Activated T-helper 1 cell treated with anti-CD3 and anti-CD28 coated beads, Interleukin-12 subunit alpha, Interleukin-12 subunit beta, Interleukin-2, Interleukin-4 antibody, amounts not matched to agents 30 ng/mL and 10 ng/mL and 1 ng/mL, durations not matched to agents 14 hours and 24 hours and 36 hours (primary cell): ENCODE results near the gene SYT10. TPM values are rescaled to one million over a fixed set of nuclear protein-coding genes. Genes with fewer than 3 reads are reported as not detected.
"Not testable (repeated sequence)": the region's sequence is repeated elsewhere in the genome, so short reads cannot be mapped to it uniquely, and the experiment has no call there.

Experiments
- DNase-seq: peaks from one replicate; pipeline ENCODE4 v3.0.0; 2021; ENCODE audit warnings: low spot score
- H3K27ac Mint-ChIP-seq: one replicate; pipeline ENCODE4 v1.8.0; 2021; ENCODE audit warnings: mild to moderate bottlenecking, mixed read lengths
- H3K27me3 Mint-ChIP-seq: one replicate; pipeline ENCODE4 v1.8.0; 2022; ENCODE audit warnings: mild to moderate bottlenecking, moderate library complexity, mixed read lengths; ENCODE audit not compliant: insufficient read depth
- H3K36me3 Mint-ChIP-seq: one replicate; pipeline ENCODE4 v1.8.0; 2021; ENCODE audit warnings: low read depth, mixed read lengths
- H3K4me1 Mint-ChIP-seq: one replicate; pipeline ENCODE4 v1.8.0; 2021; ENCODE audit warnings: low read depth, mixed read lengths
- H3K4me3 Mint-ChIP-seq: one replicate; pipeline ENCODE4 v1.8.0; 2021; ENCODE audit warnings: mild to moderate bottlenecking, moderate library complexity, mixed read lengths
- H3K9me3 Mint-ChIP-seq: one replicate; pipeline ENCODE4 v1.8.0; 2021; ENCODE audit warnings: mixed read lengths
- intact Hi-C: fragments of 100-400 bp; cut with micrococcal nuclease; formaldehyde crosslinking; loops from one replicate; pipeline ENCODE4 v1.15.1; 2024
- total RNA-seq: library from RNA; stranded (reverse); gene quantifications from 2 replicates; pipeline ENCODE4 v1.2.3, GENCODE V29; 2022

The SYT10 gene
- total RNA-seq, 1 donor from 2014 or later = not detected

DNA sequence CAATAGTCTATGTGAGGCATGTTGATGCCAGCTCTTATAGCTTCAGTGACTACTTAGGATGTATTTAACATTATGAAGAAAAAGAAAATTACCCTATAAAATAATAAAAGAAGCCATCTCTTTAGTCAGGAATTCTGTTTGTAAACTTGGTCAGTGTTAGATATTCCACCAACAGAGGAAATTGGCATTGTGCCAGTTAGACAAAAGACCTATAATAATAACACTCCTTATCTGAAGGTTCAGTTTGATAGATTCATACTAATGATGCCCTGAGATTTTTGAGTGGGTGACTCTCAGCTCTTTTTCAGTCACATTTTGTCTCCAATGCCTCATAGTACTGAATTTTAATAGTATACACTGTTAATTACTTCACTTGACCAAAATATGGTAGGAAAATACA, 6.6 kb downstream of the SYT10 start:
- Mint-ChIP-seq H3K27me3 (peaks cover 9% of the 10 kb centered on the region), H3K36me3 (no peaks in the 10 kb centered on the region), H3K9me3 (no peaks in the 10 kb centered on the region), H3K27ac (no peak overlapping the region), H3K4me1 (no peaks in the 10 kb centered on the region), H3K4me3 (no peak overlapping the region)
- no peak for DNase-seq
- intact Hi-C loops = no loop called here

DNA sequence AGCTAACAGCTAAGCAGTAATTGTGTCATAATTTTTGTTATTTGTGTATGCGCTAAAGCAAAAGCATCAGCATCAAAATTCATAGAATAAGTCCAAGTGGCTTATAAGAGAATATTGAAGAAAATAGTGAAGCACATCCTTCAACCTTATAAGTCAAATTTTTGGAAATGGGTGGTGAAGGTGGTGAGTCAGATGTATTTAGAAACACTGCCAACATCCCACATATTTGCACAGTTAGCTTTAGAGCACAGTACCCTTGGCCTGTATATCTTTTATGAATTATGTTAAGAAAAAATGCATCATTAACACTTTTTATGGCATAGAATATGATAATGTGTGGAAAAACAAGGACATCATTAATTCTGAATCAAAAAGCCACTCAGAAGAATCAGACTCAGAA, 8.0 kb downstream of the SYT10 start:
- H3K27ac Mint-ChIP-seq = no peak overlapping the region
- peaks cover under 1% of the 10 kb centered on the region for H3K27me3 Mint-ChIP-seq
- no peaks in the 10 kb centered on the region for H3K4me1 Mint-ChIP-seq
- no peaks in the 10 kb centered on the region for H3K36me3 Mint-ChIP-seq
- no peak overlapping the region for H3K4me3 Mint-ChIP-seq
- intact Hi-C loops = no loop called here
- no peak for DNase-seq
- H3K9me3 Mint-ChIP-seq = no peaks in the 10 kb centered on the region

- intact Hi-C loops = no loop called here
- no peak overlapping the region for H3K4me3 Mint-ChIP-seq
- DNase-seq = no peak
- no peaks in the 10 kb centered on the region for H3K9me3 Mint-ChIP-seq
- H3K36me3 Mint-ChIP-seq = no peaks in the 10 kb centered on the region
- no peaks in the 10 kb centered on the region for H3K27me3 Mint-ChIP-seq
- no peak overlapping the region for H3K27ac Mint-ChIP-seq
- H3K4me1 Mint-ChIP-seq = no peaks in the 10 kb centered on the region
These were observed 10.2 kb downstream of the SYT10 start for GRCh38 chr12:33429468-33429867.

DNA sequence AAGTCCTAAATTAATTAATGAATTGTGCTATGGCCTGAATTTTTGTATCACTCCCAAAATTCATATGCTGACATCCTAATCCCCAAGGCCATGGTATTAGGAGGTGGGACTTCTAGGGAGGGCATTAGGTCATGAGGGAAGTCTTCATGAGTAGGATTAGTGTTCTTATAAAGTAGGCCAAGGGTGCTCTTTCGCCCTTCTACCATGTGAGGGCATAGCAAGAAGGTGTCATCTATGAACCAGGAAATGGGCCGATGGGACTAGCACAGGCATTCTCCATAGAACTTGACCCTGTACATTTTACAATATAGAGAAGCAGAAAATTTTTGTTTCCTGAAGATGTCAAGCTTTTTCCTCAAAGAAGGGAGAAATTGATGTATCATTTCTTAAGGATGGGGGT, 12.5 kb downstream of the SYT10 start:
- no peak for DNase-seq
- Mint-ChIP-seq H3K4me3 (no peak overlapping the region), H3K27me3 (no peaks in the 10 kb centered on the region), H3K4me1 (no peaks in the 10 kb centered on the region), H3K27ac (no peak overlapping the region), H3K9me3 (no peaks in the 10 kb centered on the region), H3K36me3 (no peaks in the 10 kb centered on the region)
- intact Hi-C loops = no loop called here

DNA sequence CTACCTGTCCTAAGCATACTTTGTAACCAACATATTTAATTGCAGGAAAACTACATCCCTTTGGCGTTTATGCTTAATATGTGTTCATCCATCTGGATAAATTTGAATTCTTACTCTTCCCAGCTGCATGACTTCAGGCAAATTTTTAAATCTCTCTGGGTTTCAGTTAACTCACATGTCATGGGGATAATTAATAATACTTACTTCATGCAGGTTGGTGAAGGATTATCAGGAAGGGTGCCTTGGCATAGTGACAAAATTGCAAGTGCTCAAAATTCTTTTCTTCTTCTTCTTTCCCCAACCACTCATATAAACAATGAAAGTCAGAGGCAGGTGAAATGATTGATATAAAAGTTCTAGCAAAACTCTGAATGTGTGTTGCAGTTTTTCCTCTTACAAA, 15.9 kb downstream of the SYT10 start:
- DNase-seq = no peak
- Mint-ChIP-seq H3K9me3 (no peaks in the 10 kb centered on the region), H3K27ac (no peak overlapping the region), H3K4me1 (no peaks in the 10 kb centered on the region), H3K27me3 (no peaks in the 10 kb centered on the region), H3K4me3 (no peak overlapping the region), H3K36me3 (no peaks in the 10 kb centered on the region)
- intact Hi-C loops = no loop called here

- H3K36me3 Mint-ChIP-seq, DNase-seq, H3K9me3 Mint-ChIP-seq, H3K4me3 Mint-ChIP-seq, H3K27ac Mint-ChIP-seq, H3K4me1 Mint-ChIP-seq, intact Hi-C loops, H3K27me3 Mint-ChIP-seq: not testable (repeated sequence)
These were observed 27.2 kb downstream of the SYT10 start for GRCh38 chr12:33412410-33412809.

DNA sequence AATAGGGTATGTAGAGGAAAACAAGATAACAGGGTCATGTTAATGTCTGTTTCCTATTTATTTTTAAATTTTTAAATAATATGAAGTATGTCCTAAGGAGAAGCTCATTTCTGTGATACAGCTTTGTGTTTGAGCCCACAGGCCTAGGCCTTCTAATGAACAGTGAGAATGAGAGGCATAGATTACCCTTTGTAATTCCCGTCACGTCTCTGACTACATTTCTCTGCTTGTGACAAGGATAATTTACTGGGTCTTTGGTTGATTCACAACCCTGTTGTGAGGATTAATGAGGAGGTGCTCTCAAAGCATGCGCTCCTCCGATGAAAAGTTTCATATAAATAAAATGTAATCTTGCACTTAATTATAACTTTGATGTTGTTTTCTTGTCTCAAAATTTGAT, 56.1 kb downstream of the SYT10 start:
- Mint-ChIP-seq H3K4me3 (no peak overlapping the region), H3K27me3 (no peaks in the 10 kb centered on the region), H3K36me3 (no peaks in the 10 kb centered on the region), H3K4me1 (no peaks in the 10 kb centered on the region), H3K9me3 (no peaks in the 10 kb centered on the region), H3K27ac (no peak overlapping the region)
- no peak for DNase-seq
- intact Hi-C loops = no loop called here

DNA sequence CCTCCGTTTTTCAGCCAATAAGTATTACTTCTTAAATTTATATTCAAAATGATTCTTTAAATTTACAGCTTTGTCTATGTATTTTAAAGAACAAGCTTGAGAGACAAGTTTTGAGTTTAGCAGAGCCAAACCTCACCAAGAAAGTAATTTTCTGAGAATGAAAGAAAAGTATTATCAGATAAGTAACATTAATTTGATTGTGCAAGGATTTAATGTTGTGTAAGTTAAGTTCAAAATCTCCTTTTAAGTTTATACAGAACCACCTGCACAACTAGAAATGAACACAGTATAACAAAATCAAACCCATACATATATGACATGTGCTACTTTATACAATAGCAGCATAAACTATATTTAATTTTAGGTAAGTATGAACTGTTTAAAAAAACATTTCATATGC, 63.5 kb downstream of the SYT10 start:
- no peak for DNase-seq
- Mint-ChIP-seq H3K9me3 (no peaks in the 10 kb centered on the region), H3K36me3 (no peaks in the 10 kb centered on the region), H3K27ac (no peak overlapping the region), H3K4me3 (no peak overlapping the region), H3K4me1 (no peaks in the 10 kb centered on the region), H3K27me3 (no peaks in the 10 kb centered on the region)
- intact Hi-C loops = no loop called here

- no peaks in the 10 kb centered on the region for H3K27me3 Mint-ChIP-seq
- no peaks in the 10 kb centered on the region for H3K9me3 Mint-ChIP-seq
- no peak for DNase-seq
- no peak overlapping the region for H3K27ac Mint-ChIP-seq
- H3K4me1 Mint-ChIP-seq = no peaks in the 10 kb centered on the region
- no peaks in the 10 kb centered on the region for H3K36me3 Mint-ChIP-seq
- H3K4me3 Mint-ChIP-seq = no peak overlapping the region
- intact Hi-C loops = no loop called here
These were observed 69.3 kb downstream of the SYT10 start for GRCh38 chr12:33370318-33370717.

DNA sequence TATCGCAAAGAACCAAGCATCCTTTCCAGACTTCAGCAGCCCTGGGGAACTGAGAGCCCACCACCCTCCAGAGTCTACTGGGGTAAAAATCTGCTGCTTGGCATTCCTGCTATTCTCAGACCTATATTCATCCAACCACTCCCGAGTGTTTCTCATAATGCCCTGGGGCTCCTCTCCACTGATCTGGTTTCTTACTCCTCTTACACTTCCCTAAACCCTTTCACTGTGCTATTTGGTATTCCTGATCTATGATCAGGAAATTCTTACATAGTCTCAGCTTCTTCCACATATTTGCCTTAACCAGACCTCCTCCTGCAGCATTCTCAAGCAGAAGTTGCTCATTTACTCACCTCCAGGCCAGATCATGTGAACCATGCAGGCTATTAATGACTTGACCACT, 82.4 kb downstream of the SYT10 start:
- peaks cover 3% of the 10 kb centered on the region for H3K9me3 Mint-ChIP-seq
- H3K4me3 Mint-ChIP-seq = no peak overlapping the region
- H3K36me3 Mint-ChIP-seq = no peaks in the 10 kb centered on the region
- DNase-seq = no peak
- H3K4me1 Mint-ChIP-seq = no peaks in the 10 kb centered on the region
- no peak overlapping the region for H3K27ac Mint-ChIP-seq
- intact Hi-C loops = no loop called here
- H3K27me3 Mint-ChIP-seq = no peaks in the 10 kb centered on the region

GRCh38 chr12:33349791-33350190, 89.8 kb downstream of the SYT10 start:
- no peak for DNase-seq
- peaks cover 4% of the 10 kb centered on the region for H3K9me3 Mint-ChIP-seq
- intact Hi-C loops = no loop called here
- no peaks in the 10 kb centered on the region for H3K36me3 Mint-ChIP-seq
- H3K27ac Mint-ChIP-seq = no peak overlapping the region
- H3K27me3 Mint-ChIP-seq = no peaks in the 10 kb centered on the region
- no peaks in the 10 kb centered on the region for H3K4me1 Mint-ChIP-seq
- no peak overlapping the region for H3K4me3 Mint-ChIP-seq

- H3K4me3 Mint-ChIP-seq, H3K36me3 Mint-ChIP-seq, intact Hi-C loops, H3K4me1 Mint-ChIP-seq, H3K27me3 Mint-ChIP-seq, H3K9me3 Mint-ChIP-seq, DNase-seq, H3K27ac Mint-ChIP-seq: not testable (repeated sequence)
These were observed 107.6 kb downstream of the SYT10 start for GRCh38 chr12:33331961-33332398.

DNA sequence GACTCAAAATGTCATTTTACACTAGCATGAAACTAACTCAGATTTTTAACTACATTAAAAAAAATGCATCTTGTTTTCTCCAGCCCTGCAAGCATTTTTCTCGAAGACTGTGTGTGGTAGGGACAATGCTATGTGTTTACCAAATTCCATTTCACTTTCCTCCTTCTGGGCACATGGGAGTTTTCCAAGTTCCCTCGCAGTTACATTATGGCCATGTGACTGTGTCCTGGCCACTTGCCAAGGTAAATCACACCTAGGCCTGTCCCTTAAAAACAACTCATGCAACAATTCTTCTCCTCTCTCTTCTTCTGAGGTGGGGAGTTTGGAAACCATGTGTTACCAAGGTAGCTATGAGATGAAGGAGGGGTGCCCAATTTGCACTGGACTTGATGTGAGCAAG, 108.7 kb downstream of the SYT10 start:
- peaks cover 4% of the 10 kb centered on the region for H3K9me3 Mint-ChIP-seq
- no peaks in the 10 kb centered on the region for H3K36me3 Mint-ChIP-seq
- no peak for DNase-seq
- H3K27ac Mint-ChIP-seq = no peak overlapping the region
- no peaks in the 10 kb centered on the region for H3K27me3 Mint-ChIP-seq
- no peaks in the 10 kb centered on the region for H3K4me1 Mint-ChIP-seq
- no peak overlapping the region for H3K4me3 Mint-ChIP-seq
- intact Hi-C loops = no loop called here
